ENCODE data around the gene RASL10B.
A peak's percentile ranks its signal among the peaks of the same experiment; 100 is the strongest.
"Not testable (repeated sequence)": the region's sequence is repeated elsewhere in the genome, so short reads cannot be mapped to it uniquely, and the experiment has no call there.

The RASL10B gene

GRCh38 chr17:35743626-35744328 is 12.3 kb downstream of the RASL10B start:
- no peak for DNase-seq

- no peak for DNase-seq
Measured at GRCh38 chr17:35744830-35745229, 13.4 kb downstream of the RASL10B start.

GRCh38 chr17:35745246-35745645 is 13.8 kb downstream of the RASL10B start:
- no peak for DNase-seq

GRCh38 chr17:35745749-35746320 is 14.4 kb downstream of the RASL10B start:
- DNase-seq, result no peak

- DNase-seq, result peak; percentile 89
Measured at GRCh38 chr17:35747540-35748017, 16.1 kb downstream of the RASL10B start.

GRCh38 chr17:35748341-35748841 is 17.0 kb downstream of the RASL10B start:
- DNase-seq, result no peak

GRCh38 chr17:35748979-35749378 is 17.5 kb downstream of the RASL10B start:
- no peak for DNase-seq

GRCh38 chr17:35749560-35750412 is 18.3 kb downstream of the RASL10B start:
- no peak for DNase-seq

- no peak for DNase-seq
Measured at GRCh38 chr17:35750526-35751395, 19.3 kb downstream of the RASL10B start.

GRCh38 chr17:35751541-35751940 is 20.1 kb downstream of the RASL10B start:
- not testable (repeated sequence) for DNase-seq

GRCh38 chr17:35752471-35752870 is 21.0 kb downstream of the RASL10B start:
- no peak for DNase-seq

GRCh38 chr17:35752945-35753764 is 21.7 kb downstream of the RASL10B start, which contains the start of gene GAS2L2:
Gene GAS2L2, minus strand, starts transcription at chr17:35753239. Its CDS starts 389 bp downstream, at chr17:35752850.
- DNase-seq, result no peak

- no peak for DNase-seq
Measured at GRCh38 chr17:35757243-35757642, 25.8 kb downstream of the RASL10B start.

- DNase-seq, result no peak
Measured at GRCh38 chr17:35760587-35760986, 29.1 kb downstream of the RASL10B start, which contains the start of gene C17orf50. Gene C17orf50, plus strand, starts transcription at chr17:35760887. Its CDS starts 55 bp downstream, at chr17:35760942.

GRCh38 chr17:35761601-35762000 is 30.2 kb downstream of the RASL10B start:
- DNase-seq, result no peak

- DNase-seq, result no peak
Measured at GRCh38 chr17:35763767-35764122, 32.3 kb downstream of the RASL10B start.

GRCh38 chr17:35764123-35764991 is 32.9 kb downstream of the RASL10B start:
- DNase-seq, result peak; percentile 95

GRCh38 chr17:35765086-35765710 is 33.8 kb downstream of the RASL10B start:
- DNase-seq, result no peak

- DNase-seq, result no peak
Measured at GRCh38 chr17:35765756-35766488, 34.5 kb downstream of the RASL10B start.
